ENCODE measurements around the gene DHRS1. TPM values are rescaled to one million over a fixed set of nuclear protein-coding genes. Genes with fewer than 3 reads are reported as not detected.

Gene DHRS1
- total RNA-seq, 1 donor from 2014 or later = 26.5 TPM

- no peak overlapping the region for H2AFZ ChIP-seq (ENCODE audit: low read depth, low read length)
- Mint-ChIP-seq H3K36me3 (ENCODE audit: low read depth, unreplicated experiment) (peaks cover 5% of the 10 kb centered on the region), H3K4me3 (ENCODE audit: unreplicated experiment) (no peak overlapping the region), H3K9me3 (ENCODE audit: unreplicated experiment) (peaks cover 2% of the 10 kb centered on the region), H3K27me3 (ENCODE audit: low read depth, unreplicated experiment) (peaks cover 25% of the 10 kb centered on the region), H3K27ac (ENCODE audit: unreplicated experiment) (no peak overlapping the region), H3K4me1 (ENCODE audit: low read depth, unreplicated experiment) (peaks cover 6% of the 10 kb centered on the region)
- H3K4me3 ChIP-seq (ENCODE audit: insufficient read depth, low read depth, low read length) = no peak overlapping the region
- H4K20me1 ChIP-seq (ENCODE audit: insufficient read depth, low read length) = peaks cover 14% of the 10 kb centered on the region
- DNase-seq (ENCODE audit: low read depth) (no peak), FAIRE-seq (no peak)
- no peak overlapping the region for H3K9ac ChIP-seq (ENCODE audit: low read length)
- H3K4me2 ChIP-seq (ENCODE audit: low read length) = no peak overlapping the region
- no peaks in the 10 kb centered on the region for H3K79me2 ChIP-seq (ENCODE audit: insufficient read depth, low read length)
- no peak overlapping the region for H3K27ac ChIP-seq (ENCODE audit: low read depth, low read length)
- H3K4me1 ChIP-seq (ENCODE audit: insufficient read depth, low read length) = peaks cover 22% of the 10 kb centered on the region
- H3K27me3 ChIP-seq (ENCODE audit: insufficient read depth, low read length) = peaks cover 26% of the 10 kb centered on the region
- H3K9me3 ChIP-seq (ENCODE audit: insufficient read depth, low read depth, low read length) = no peaks in the 10 kb centered on the region
- no peak for TF ChIP-seq EZH2 (IDR thresholded peaks at IDR 0.05; ENCODE audit: insufficient read depth, low read length)
- TF ChIP-seq, protein P1, sequence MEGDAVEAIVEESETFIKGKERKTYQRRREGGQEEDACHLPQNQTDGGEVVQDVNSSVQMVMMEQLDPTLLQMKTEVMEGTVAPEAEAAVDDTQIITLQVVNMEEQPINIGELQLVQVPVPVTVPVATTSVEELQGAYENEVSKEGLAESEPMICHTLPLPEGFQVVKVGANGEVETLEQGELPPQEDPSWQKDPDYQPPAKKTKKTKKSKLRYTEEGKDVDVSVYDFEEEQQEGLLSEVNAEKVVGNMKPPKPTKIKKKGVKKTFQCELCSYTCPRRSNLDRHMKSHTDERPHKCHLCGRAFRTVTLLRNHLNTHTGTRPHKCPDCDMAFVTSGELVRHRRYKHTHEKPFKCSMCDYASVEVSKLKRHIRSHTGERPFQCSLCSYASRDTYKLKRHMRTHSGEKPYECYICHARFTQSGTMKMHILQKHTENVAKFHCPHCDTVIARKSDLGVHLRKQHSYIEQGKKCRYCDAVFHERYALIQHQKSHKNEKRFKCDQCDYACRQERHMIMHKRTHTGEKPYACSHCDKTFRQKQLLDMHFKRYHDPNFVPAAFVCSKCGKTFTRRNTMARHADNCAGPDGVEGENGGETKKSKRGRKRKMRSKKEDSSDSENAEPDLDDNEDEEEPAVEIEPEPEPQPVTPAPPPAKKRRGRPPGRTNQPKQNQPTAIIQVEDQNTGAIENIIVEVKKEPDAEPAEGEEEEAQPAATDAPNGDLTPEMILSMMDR (IDR thresholded peaks at IDR 0.05; ENCODE audit: insufficient read depth, low read depth, low read length) = no peak
- no peaks in the 10 kb centered on the region for H3K36me3 ChIP-seq (ENCODE audit: insufficient read depth, low read length)
These were observed 15.7 kb upstream of the DHRS1 start for GRCh38 chr14:24315243-24315806.

GRCh38 chr14:24314377-24315193, 15.0 kb upstream of the DHRS1 start:
- no peak overlapping the region for H2AFZ ChIP-seq (ENCODE audit: low read depth, low read length)
- H3K4me1 ChIP-seq (ENCODE audit: insufficient read depth, low read length) = peaks cover 25% of the 10 kb centered on the region
- H3K4me3 ChIP-seq (ENCODE audit: insufficient read depth, low read depth, low read length) = no peak overlapping the region
- H3K36me3 ChIP-seq (ENCODE audit: insufficient read depth, low read length) = no peaks in the 10 kb centered on the region
- no peaks in the 10 kb centered on the region for H3K79me2 ChIP-seq (ENCODE audit: insufficient read depth, low read length)
- TF ChIP-seq, protein P1 (IDR thresholded peaks at IDR 0.05; ENCODE audit: insufficient read depth, low read depth, low read length) = no peak
- TF ChIP-seq EZH2 (IDR thresholded peaks at IDR 0.05; ENCODE audit: insufficient read depth, low read length) = no peak
- no peak overlapping the region for H3K4me2 ChIP-seq (ENCODE audit: low read length)
- peaks cover 22% of the 10 kb centered on the region for H4K20me1 ChIP-seq (ENCODE audit: insufficient read depth, low read length)
- Mint-ChIP-seq H3K9me3 (ENCODE audit: unreplicated experiment) (peaks cover 2% of the 10 kb centered on the region), H3K36me3 (ENCODE audit: low read depth, unreplicated experiment) (peaks cover 7% of the 10 kb centered on the region), H3K4me3 (ENCODE audit: unreplicated experiment) (no peak overlapping the region), H3K4me1 (ENCODE audit: low read depth, unreplicated experiment) (peaks cover 7% of the 10 kb centered on the region), H3K27me3 (ENCODE audit: low read depth, unreplicated experiment) (peaks cover 18% of the 10 kb centered on the region), H3K27ac (ENCODE audit: unreplicated experiment) (no peak overlapping the region)
- H3K27ac ChIP-seq (ENCODE audit: low read depth, low read length) = no peak overlapping the region
- H3K9me3 ChIP-seq (ENCODE audit: insufficient read depth, low read depth, low read length) = no peaks in the 10 kb centered on the region
- H3K27me3 ChIP-seq (ENCODE audit: insufficient read depth, low read length) = peaks cover 18% of the 10 kb centered on the region
- no peak overlapping the region for H3K9ac ChIP-seq (ENCODE audit: low read length)
- DNase-seq (ENCODE audit: low read depth) (no peak), FAIRE-seq (no peak)

GRCh38 chr14:24313913-24314312, 14.3 kb upstream of the DHRS1 start:
- DNase-seq (ENCODE audit: low read depth) (no peak), FAIRE-seq (no peak)
- Histone ChIP-seq H3K27me3 (ENCODE audit: insufficient read depth, low read length) (peaks cover 14% of the 10 kb centered on the region), H4K20me1 (ENCODE audit: insufficient read depth, low read length) (peaks cover 28% of the 10 kb centered on the region), H2AFZ (ENCODE audit: low read depth, low read length) (no peak overlapping the region), H3K9ac (ENCODE audit: low read length) (no peak overlapping the region), H3K79me2 (ENCODE audit: insufficient read depth, low read length) (no peaks in the 10 kb centered on the region), H3K4me1 (ENCODE audit: insufficient read depth, low read length) (peaks cover 25% of the 10 kb centered on the region), H3K4me2 (ENCODE audit: low read length) (no peak overlapping the region), H3K36me3 (ENCODE audit: insufficient read depth, low read length) (no peaks in the 10 kb centered on the region), H3K27ac (ENCODE audit: low read depth, low read length) (no peak overlapping the region), H3K9me3 (ENCODE audit: insufficient read depth, low read depth, low read length) (no peaks in the 10 kb centered on the region), H3K4me3 (ENCODE audit: insufficient read depth, low read depth, low read length) (no peak overlapping the region)
- H3K9me3 Mint-ChIP-seq (ENCODE audit: unreplicated experiment) = peaks cover 2% of the 10 kb centered on the region
- H3K36me3 Mint-ChIP-seq (ENCODE audit: low read depth, unreplicated experiment) = peaks cover 7% of the 10 kb centered on the region
- H3K27ac Mint-ChIP-seq (ENCODE audit: unreplicated experiment) = no peak overlapping the region
- no peak overlapping the region for H3K4me3 Mint-ChIP-seq (ENCODE audit: unreplicated experiment)
- TF ChIP-seq EZH2 (IDR thresholded peaks at IDR 0.05; ENCODE audit: insufficient read depth, low read length) = no peak
- TF ChIP-seq, protein P1 (IDR thresholded peaks at IDR 0.05; ENCODE audit: insufficient read depth, low read depth, low read length) = no peak
- H3K4me1 Mint-ChIP-seq (ENCODE audit: low read depth, unreplicated experiment) = peaks cover 9% of the 10 kb centered on the region
- peaks cover 11% of the 10 kb centered on the region for H3K27me3 Mint-ChIP-seq (ENCODE audit: low read depth, unreplicated experiment)

Measured in astrocyte (in vitro differentiated cells and primary cell).